NCI-H446 treated with DMSO at 0.1 percent for 48 hours (cell line): ENCODE measurements around the gene MED6.

Source experiments
- DNase-seq: peaks from one replicate; lab custom pipeline; 2025; lab: John Stamatoyannopoulos, UW

MED6 gene

GRCh38 chr14:70597731-70598130, 2.7 kb downstream of the MED6 start:
- DNase-seq: no peak

- DNase-seq: no peak
These were observed 4.8 kb downstream of the MED6 start for GRCh38 chr14:70595443-70596185.

DNA sequence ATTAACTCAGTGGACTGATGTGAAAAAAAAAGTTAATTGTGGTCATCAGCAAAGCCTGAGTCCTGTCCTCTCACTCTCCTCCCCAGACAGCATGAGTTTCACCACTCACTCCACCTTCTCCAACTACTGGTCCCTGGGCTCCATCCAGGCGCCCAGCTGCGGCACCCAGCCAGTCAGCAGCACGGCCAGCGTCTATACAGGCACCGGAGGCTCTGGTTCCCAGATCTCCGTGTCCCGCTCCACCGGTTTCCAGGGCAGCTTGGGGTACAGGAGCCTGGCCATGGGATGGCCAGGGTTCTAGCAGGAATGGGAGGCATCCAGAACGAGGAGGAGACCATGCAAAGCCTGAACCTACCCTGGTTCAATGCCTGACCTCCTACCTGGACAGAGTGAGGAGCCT, 6.0 kb downstream of the MED6 start:
- DNase-seq: no peak

GRCh38 chr14:70585231-70585630, 15.2 kb downstream of the MED6 start:
- no peak for DNase-seq

DNA sequence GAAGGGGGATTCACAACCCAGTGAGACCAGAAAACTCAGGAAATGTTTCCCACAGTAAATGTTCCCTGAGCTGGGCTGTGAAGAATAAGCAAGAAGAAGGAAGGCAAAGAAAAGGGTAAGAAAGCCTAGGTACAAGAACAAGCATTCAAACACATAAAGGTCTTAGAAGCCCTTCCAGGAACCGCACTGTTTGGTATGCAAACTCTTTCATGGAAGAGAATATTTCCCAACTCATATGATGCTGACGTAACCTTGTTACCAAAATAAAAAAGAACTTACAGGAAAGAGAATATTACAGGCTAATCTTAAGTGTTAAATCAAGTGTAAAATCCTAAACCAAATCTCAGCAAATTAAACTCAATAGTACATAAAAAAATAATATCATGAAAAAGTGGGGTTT, 23.6 kb downstream of the MED6 start:
- no peak for DNase-seq

- no peak for DNase-seq
These were observed 27.4 kb downstream of the MED6 start for GRCh38 chr14:70573050-70573449.

DNA sequence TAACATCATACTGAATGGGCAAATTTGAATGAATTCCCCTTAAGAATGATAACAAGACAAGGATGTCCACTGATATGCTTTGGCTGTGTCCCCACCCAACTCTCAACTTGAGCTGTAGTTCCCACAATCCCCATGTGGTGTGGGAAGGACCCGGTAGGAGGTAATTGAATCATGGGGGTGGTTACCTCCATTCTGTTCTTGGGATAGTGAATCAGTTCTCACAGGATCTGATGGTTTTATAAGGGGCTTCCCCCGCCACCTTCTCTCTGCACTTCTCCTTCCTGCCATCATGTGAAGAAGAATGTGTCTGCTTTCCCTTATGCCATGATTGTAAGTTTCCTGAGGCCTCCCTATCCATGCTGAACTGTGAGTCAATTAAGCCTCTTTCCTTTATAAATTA, 29.3 kb downstream of the MED6 start:
- no peak for DNase-seq

- DNase-seq: no peak
These were observed 32.7 kb downstream of the MED6 start for GRCh38 chr14:70567791-70568190.

DNA sequence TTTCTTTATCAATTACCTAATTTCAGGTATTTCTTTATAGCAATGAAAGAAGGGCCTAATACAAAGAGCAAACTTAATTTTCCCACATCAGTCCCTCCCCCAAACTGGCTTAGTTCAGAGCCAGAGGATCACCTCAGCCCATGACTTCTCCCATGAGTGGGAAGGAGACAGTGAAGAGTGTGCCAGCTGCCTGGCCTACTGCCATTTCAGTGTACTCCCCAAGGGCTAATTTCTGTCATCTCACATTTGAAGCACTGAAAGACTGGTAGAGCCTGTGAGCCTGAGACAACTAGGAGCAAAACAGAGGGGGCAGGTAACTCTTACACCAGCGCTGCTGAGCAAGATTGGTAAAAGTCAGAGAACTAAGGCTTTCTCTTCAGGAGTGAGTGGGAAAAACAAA, 36.6 kb downstream of the MED6 start:
- no peak for DNase-seq

DNA sequence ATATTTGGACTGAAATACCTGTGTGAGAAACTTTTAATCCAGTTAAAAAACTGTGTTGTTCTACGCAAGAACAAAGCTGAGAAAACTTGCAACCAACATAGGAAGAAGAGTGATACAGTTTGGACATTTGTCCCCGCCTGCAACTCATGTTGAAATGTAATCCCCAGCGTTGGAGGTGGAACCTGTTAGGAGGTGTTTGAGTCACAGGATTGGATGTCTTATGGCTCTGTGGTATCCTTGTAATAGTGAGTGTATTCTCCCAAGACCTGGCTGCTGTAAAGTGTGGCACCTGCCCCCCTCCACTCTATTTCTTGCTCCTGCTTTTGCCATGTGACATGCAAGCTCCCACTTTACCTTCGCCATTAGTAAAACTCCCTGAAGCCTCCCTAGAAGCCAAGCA, 37.0 kb downstream of the MED6 start:
- no peak for DNase-seq

- DNase-seq: no peak
These were observed 42.1 kb downstream of the MED6 start for GRCh38 chr14:70558356-70558755.

DNA sequence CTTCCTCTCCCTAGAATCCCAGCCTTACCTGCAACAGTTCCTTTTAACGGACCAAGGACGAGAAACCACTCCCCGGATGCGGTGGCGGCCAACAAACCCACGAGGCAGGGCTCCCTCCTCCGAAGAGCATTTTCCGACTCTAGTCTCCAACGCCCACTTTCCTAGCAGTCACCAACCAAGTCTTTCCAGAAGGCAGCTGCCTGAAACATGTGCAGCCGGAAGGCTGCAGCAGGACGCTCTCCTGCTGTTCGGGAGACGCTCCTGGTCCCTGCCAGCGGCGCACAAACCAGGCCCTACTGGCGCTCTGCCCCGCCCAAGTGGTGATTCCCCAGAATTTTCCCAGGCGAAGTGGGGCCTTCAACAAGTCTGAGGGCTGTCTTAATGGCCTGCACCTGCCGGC, 44.6 kb downstream of the MED6 start:
- DNase-seq: no peak

GRCh38 chr14:70538087-70538486, 62.4 kb downstream of the MED6 start:
- DNase-seq: no peak

DNA sequence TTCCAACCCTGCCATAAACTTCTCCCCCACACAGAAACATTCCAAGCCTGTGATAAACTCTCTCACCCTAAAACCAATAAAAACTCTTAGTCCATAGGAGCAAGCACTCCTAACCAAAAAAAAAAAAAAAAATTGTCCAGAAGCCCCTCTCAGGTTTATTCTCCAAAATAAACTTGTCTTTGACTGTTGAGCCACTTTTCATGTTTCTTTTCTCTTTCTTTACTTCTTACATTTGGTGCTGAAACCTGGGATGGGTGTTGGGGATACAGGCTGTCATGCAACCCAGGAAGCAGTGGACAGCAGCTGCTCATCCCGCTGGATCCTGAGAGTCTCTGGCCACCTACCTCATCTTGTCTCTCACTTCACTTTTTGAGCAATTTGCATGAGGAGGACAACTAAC, 63.6 kb downstream of the MED6 start:
- DNase-seq: no peak

DNA sequence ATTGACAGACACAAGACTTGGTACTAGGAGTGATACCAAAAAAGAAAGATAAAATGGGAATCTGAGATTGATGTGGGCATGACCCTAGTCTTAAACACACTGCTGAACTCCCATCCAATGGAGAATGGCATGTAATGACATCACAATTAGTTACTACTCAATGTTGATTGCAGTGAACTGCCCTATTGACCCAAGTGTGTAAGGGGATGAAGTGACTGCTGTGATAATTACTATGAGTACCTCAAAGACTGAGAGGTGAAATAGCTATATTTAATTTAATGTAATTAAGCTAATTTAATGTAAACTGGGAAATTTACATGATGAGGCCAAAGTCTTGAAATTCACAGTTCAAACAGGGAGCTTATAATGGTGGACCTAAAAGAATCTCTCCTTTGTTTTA, 65.6 kb downstream of the MED6 start, which contains the start of gene ADAM20:
TSS of gene ADAM20 (minus strand) at position 101 of the 400 bp plus-strand sequence. CDS start 10,247 bp downstream, outside the sequence.
- DNase-seq: no peak
